ENCODE data around the gene KCTD1.

Gene KCTD1

GRCh38 chr18:26521617-26522016, 26.7 kb downstream of the KCTD1 start:
- DNase-seq, result no peak

GRCh38 chr18:26520974-26521373, 27.4 kb downstream of the KCTD1 start:
- DNase-seq, result no peak

- no peak for DNase-seq
Measured at GRCh38 chr18:26519114-26519513, 29.2 kb downstream of the KCTD1 start.

GRCh38 chr18:26516964-26517363, 31.4 kb downstream of the KCTD1 start:
- no peak for DNase-seq

GRCh38 chr18:26515643-26516487, 32.5 kb downstream of the KCTD1 start:
- no peak for DNase-seq

- DNase-seq, result no peak
Measured at GRCh38 chr18:26511339-26512071, 36.8 kb downstream of the KCTD1 start.

- no peak for DNase-seq
Measured at GRCh38 chr18:26510337-26510736, 38.0 kb downstream of the KCTD1 start.

GRCh38 chr18:26506012-26506411, 42.3 kb downstream of the KCTD1 start:
- DNase-seq, result no peak

GRCh38 chr18:26504831-26505230, 43.5 kb downstream of the KCTD1 start:
- DNase-seq, result no peak

- DNase-seq, result peak; percentile 14
Measured at GRCh38 chr18:26503382-26503781, 45.0 kb downstream of the KCTD1 start.

- no peak for DNase-seq
Measured at GRCh38 chr18:26502823-26503222, 45.5 kb downstream of the KCTD1 start.

GRCh38 chr18:26497866-26498265, 50.5 kb downstream of the KCTD1 start:
- peak; percentile 16 for DNase-seq

- no peak for DNase-seq
Measured at GRCh38 chr18:26496528-26496927, 51.8 kb downstream of the KCTD1 start.

GRCh38 chr18:26495287-26495686, 53.1 kb downstream of the KCTD1 start:
- DNase-seq, result no peak

- no peak for DNase-seq
Measured at GRCh38 chr18:26493021-26493420, 55.3 kb downstream of the KCTD1 start.

- no peak for DNase-seq
Measured at GRCh38 chr18:26491194-26491816, 57.0 kb downstream of the KCTD1 start.

- no peak for DNase-seq
Measured at GRCh38 chr18:26489881-26490280, 58.5 kb downstream of the KCTD1 start.

- no peak for DNase-seq
Measured at GRCh38 chr18:26489191-26489590, 59.2 kb downstream of the KCTD1 start.

GRCh38 chr18:26488417-26489009, 59.8 kb downstream of the KCTD1 start:
- DNase-seq, result no peak

- peak; percentile 19 for DNase-seq
Measured at GRCh38 chr18:26487437-26487836, 60.9 kb downstream of the KCTD1 start.

- no peak for DNase-seq
Measured at GRCh38 chr18:26483633-26484032, 64.7 kb downstream of the KCTD1 start.

GRCh38 chr18:26482569-26482968, 65.8 kb downstream of the KCTD1 start:
- no peak for DNase-seq

Measured in fibroblast of skin of right quadriceps (primary cell).